Activated CD4-positive, alpha-beta T cell treated with anti-CD3 and anti-CD28 coated beads for 36 hours (primary cell): Measurements from ENCODE around the gene TAS2R46. TPM values are rescaled to one million over a fixed set of nuclear protein-coding genes. Genes with fewer than 3 reads are reported as not detected.
"Not testable (repeated sequence)": the region's sequence is repeated elsewhere in the genome, so short reads cannot be mapped to it uniquely, and the experiment has no call there.

Experiments used
- ATAC-seq: fragments of 200-7000 bp; cut with Tn5 transposase; one replicate; pipeline ENCODE4 v1.10.0; 2021; ENCODE audit warnings: mild to moderate bottlenecking, moderate library complexity
- CTCF ChIA-PET: fragments of 350-600 bp; sonication (Branson Sonifier 250); formaldehyde crosslinking; loops from one replicate; lab custom pipeline; 2021; ENCODE audit warnings: antibody characterized with exemption; lab: Charles Lee
- POLR2A ChIA-PET: fragments of 350-600 bp; sonication (Branson Sonifier 250); formaldehyde crosslinking; loops from one replicate; lab custom pipeline; 2021; ENCODE audit warnings: antibody characterized with exemption, inconsistent platforms; lab: Charles Lee
- DNase-seq: peaks from one replicate; pipeline ENCODE4 v3.0.0-alpha.2; 2020
- H3K27ac Mint-ChIP-seq: one replicate; pipeline ENCODE4 v1.8.0; 2021; ENCODE audit warnings: mixed read lengths
- H3K27me3 Mint-ChIP-seq: one replicate; pipeline ENCODE4 v1.8.0; 2021; ENCODE audit warnings: mixed read lengths
- H3K36me3 Mint-ChIP-seq: one replicate; pipeline ENCODE4 v1.8.0; 2021; ENCODE audit warnings: low read depth, mixed read lengths
- H3K4me1 Mint-ChIP-seq: one replicate; pipeline ENCODE4 v1.8.0; 2021; ENCODE audit warnings: mixed read lengths
- H3K4me3 Mint-ChIP-seq: one replicate; pipeline ENCODE4 v1.8.0; 2021; ENCODE audit warnings: mild to moderate bottlenecking, moderate library complexity, mixed read lengths
- H3K9me3 Mint-ChIP-seq: one replicate; pipeline ENCODE4 v1.8.0; 2021; ENCODE audit warnings: low read depth, mixed read lengths
- intact Hi-C, 2 experiments: fragments of 100-400 bp; cut with DNase I in 1 of 2; cut with micrococcal nuclease in 1 of 2; formaldehyde crosslinking; loops; one replicate each; pipeline versions ENCODE4 v1.14.2 to v1.15.1; 2022 to 2024; cut with DNase I, micrococcal nuclease
- total RNA-seq, 2 experiments: library from RNA; stranded (reverse); gene quantifications; one replicate each; pipeline ENCODE4 v1.2.3, GENCODE V29; 2021

The TAS2R46 gene
- total RNA-seq, 2 experiments from 2014 or later, result 0.46 TPM; not detected in 1

GRCh38 chr12:11033959-11034358 lies 28.1 kb downstream of the TAS2R46 start:
- H3K36me3 Mint-ChIP-seq, result peaks cover 28% of the 10 kb centered on the region
- DNase-seq, H3K4me1 Mint-ChIP-seq, H3K9me3 Mint-ChIP-seq, H3K27me3 Mint-ChIP-seq, H3K4me3 Mint-ChIP-seq, H3K27ac Mint-ChIP-seq, intact Hi-C loops, POLR2A ChIA-PET, CTCF ChIA-PET: not testable (repeated sequence)
- ATAC-seq, result peak; percentile 80

DNA sequence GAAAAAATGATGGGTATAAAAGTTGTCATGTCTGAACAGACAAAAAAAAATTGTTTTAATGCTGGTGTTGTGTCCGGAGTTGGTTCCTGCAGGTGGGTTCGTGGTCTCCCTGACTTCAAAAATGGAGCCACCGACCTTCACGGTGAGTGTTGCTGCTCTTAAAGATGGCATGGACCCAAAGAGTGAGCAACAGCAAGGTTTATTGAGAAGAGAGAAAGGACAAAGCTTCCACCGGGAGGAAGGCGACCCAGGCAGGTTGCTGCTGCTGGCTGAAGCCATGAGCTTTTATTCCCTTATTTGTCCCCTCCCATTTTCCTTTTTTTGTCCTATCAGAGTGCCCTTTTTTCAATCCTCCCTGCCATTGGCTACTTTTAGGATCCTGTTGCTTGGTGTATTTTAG lies 30.8 kb downstream of the TAS2R46 start, which contains the start of gene TAS2R31:
Gene TAS2R31, minus strand, starts transcription at position 101 of the 400 bp plus-strand sequence. Its CDS starts 72 bp downstream, at position 29.
- no peaks in the 10 kb centered on the region for H3K27me3 Mint-ChIP-seq
- H3K9me3 Mint-ChIP-seq, result peaks cover 3% of the 10 kb centered on the region
- intact Hi-C loops, result no loop called here
- CTCF ChIA-PET, result no interaction called here
- H3K4me3 Mint-ChIP-seq, result no peak within 1 kb of the TSS
- peaks cover 36% of the 10 kb centered on the region for H3K36me3 Mint-ChIP-seq
- no peak for ATAC-seq
- no peak for DNase-seq
- H3K27ac Mint-ChIP-seq, result no peak within 1 kb of the TSS
- H3K4me1 Mint-ChIP-seq, result peaks cover 5% of the 10 kb centered on the region
- POLR2A ChIA-PET, result interaction anchor here (1.1 kb wide), 1 partner anchor 136 kb away, joined by 3 read pairs; no protein-coding TSS in a partner anchor

GRCh38 chr12:11026118-11026517 lies 36.0 kb downstream of the TAS2R46 start:
- intact Hi-C loops, result no loop called here
- Mint-ChIP-seq H3K9me3 (peaks cover 8% of the 10 kb centered on the region), H3K4me1 (peaks cover 6% of the 10 kb centered on the region), H3K27me3 (no peaks in the 10 kb centered on the region), H3K36me3 (peaks cover 34% of the 10 kb centered on the region), H3K27ac (no peak overlapping the region), H3K4me3 (no peak overlapping the region)
- no peak for ATAC-seq
- ChIA-PET POLR2A (no interaction called here), CTCF (no interaction called here)
- DNase-seq, result no peak

- CTCF ChIA-PET, result no interaction called here
- peaks cover 6% of the 10 kb centered on the region for H3K4me1 Mint-ChIP-seq
- H3K36me3 Mint-ChIP-seq, result peaks cover 23% of the 10 kb centered on the region
- intact Hi-C loops, result no loop called here
- no peaks in the 10 kb centered on the region for H3K27me3 Mint-ChIP-seq
- peaks cover 8% of the 10 kb centered on the region for H3K9me3 Mint-ChIP-seq
- H3K27ac Mint-ChIP-seq, result no peak overlapping the region
- no peak for ATAC-seq
- no peak for DNase-seq
- POLR2A ChIA-PET, result interaction anchor here (0.6 kb wide), 1 partner anchor 109 kb away, joined by 4 read pairs; no protein-coding TSS in a partner anchor
- H3K4me3 Mint-ChIP-seq, result no peak overlapping the region
Measured at GRCh38 chr12:11023387-11023786, 38.7 kb downstream of the TAS2R46 start.

DNA sequence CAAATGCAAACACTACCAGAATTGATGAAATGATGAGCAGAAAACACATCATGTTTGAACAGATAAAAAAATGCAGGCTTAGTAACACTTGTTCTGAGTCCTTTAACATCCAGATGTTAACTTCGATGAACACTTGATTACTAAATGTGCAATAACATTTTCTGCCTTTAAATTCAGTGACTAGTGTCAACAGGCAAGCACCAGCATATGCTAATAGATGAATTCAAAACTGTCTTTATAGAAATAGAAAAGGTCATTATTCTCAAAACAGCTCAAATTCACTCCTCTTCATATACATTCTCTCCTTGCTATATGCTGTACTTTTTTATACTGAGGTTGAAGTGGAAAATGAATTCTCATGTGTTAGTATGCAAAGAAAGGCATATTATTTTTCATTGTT lies 39.6 kb downstream of the TAS2R46 start, which contains the start of gene TAS2R19:
Gene TAS2R19, minus strand, starts transcription at position 101 of the 400 bp plus-strand sequence. Its CDS starts 49 bp downstream, at position 52.
- Mint-ChIP-seq H3K4me1 (peaks cover 6% of the 10 kb centered on the region), H3K36me3 (peaks cover 21% of the 10 kb centered on the region), H3K9me3 (peaks cover 8% of the 10 kb centered on the region), H3K27me3 (no peaks in the 10 kb centered on the region), H3K4me3 (no peak within 1 kb of the TSS), H3K27ac (peak within 1 kb of the TSS; percentile 38)
- CTCF ChIA-PET, result no interaction called here
- DNase-seq (no peak), ATAC-seq (no peak)
- POLR2A ChIA-PET, result no interaction called here
- intact Hi-C loops, result no loop called here

- no peaks in the 10 kb centered on the region for H3K27me3 Mint-ChIP-seq
- POLR2A ChIA-PET, result no interaction called here
- H3K9me3 Mint-ChIP-seq, result no peaks in the 10 kb centered on the region
- CTCF ChIA-PET, result no interaction called here
- peaks cover 6% of the 10 kb centered on the region for H3K4me1 Mint-ChIP-seq
- no peak overlapping the region for H3K27ac Mint-ChIP-seq
- H3K36me3 Mint-ChIP-seq, result peaks cover 17% of the 10 kb centered on the region
- intact Hi-C loops, result no loop called here
- DNase-seq, result no peak
- no peak overlapping the region for H3K4me3 Mint-ChIP-seq
- ATAC-seq, result no peak
Measured at GRCh38 chr12:11016937-11017336, 45.2 kb downstream of the TAS2R46 start.

DNA sequence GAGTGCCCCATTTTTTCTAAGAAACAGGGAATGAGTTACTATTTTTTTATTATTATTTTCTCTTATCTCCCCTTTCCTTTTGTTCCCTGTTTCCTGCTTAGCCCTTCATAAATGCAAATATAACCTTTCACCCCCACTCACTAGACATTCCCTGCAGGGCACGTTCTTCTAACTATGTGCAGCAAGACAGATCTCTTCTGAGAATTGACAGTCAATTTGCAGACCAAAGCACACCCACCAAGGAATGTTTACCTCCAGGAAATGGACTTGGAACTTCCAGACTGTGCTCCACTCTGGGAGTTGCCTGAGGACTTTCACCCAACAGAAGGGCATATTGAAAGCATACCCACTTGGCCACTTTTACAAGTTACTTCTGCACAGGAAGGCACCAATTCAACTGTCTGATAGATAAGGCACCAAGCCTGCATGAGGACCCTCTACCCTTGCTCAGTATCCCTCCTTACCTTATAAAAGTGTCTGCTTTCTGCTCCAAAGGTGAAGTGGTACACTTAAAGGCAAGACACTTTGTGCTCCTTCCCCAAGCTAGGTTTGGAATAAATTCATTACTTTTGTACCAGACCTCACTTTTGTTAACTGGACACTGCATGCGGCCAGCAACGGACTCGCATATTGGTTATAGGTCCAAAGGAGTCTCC lies 46.2 kb downstream of the TAS2R46 start:
- no peak for ATAC-seq
- H3K36me3 Mint-ChIP-seq, result peaks cover 13% of the 10 kb centered on the region

GRCh38 chr12:11014234-11014633 lies 47.9 kb downstream of the TAS2R46 start:
- CTCF ChIA-PET, result interaction anchor here (1.2 kb wide), 1 partner anchor 10 kb away, joined by 3 read pairs; no protein-coding TSS in a partner anchor
- no peaks in the 10 kb centered on the region for H3K9me3 Mint-ChIP-seq
- H3K4me1 Mint-ChIP-seq, result no peaks in the 10 kb centered on the region
- DNase-seq, result no peak
- H3K36me3 Mint-ChIP-seq, result peaks cover 15% of the 10 kb centered on the region
- intact Hi-C loops, result no loop called here
- POLR2A ChIA-PET, result no interaction called here
- no peak for ATAC-seq
- H3K4me3 Mint-ChIP-seq, result no peak overlapping the region
- no peak overlapping the region for H3K27ac Mint-ChIP-seq
- no peaks in the 10 kb centered on the region for H3K27me3 Mint-ChIP-seq

More for the DNA sequence above, 46.2 kb downstream of the TAS2R46 start:
- H3K27me3 Mint-ChIP-seq, result no peaks in the 10 kb centered on the region
- H3K27ac Mint-ChIP-seq, result no peak overlapping the region
- no peaks in the 10 kb centered on the region for H3K4me1 Mint-ChIP-seq
- POLR2A ChIA-PET, result no interaction called here
- no peak for DNase-seq
- no peaks in the 10 kb centered on the region for H3K9me3 Mint-ChIP-seq
- no peak overlapping the region for H3K4me3 Mint-ChIP-seq
- intact Hi-C loops, result no loop called here
- CTCF ChIA-PET, result no interaction called here

Other genes with a start within 250 kb of the TAS2R46 start
- gene TAS2R10, start 235.9 kb downstream of the TAS2R46 start, total RNA-seq, result not detected
- 1 to 10 TPM; 1.3 to 2.1 TPM for gene PRR4, start 212.8 kb downstream of the TAS2R46 start, total RNA-seq
- gene PRH1, start 178.0 kb downstream of the TAS2R46 start, total RNA-seq, result 10 to 100 TPM; 11.0 to 12.7 TPM
- under 1 TPM; 0.27 to 0.35 TPM for gene TAS2R13, start 152.7 kb downstream of the TAS2R46 start, total RNA-seq
- gene PRH2, start 133.1 kb downstream of the TAS2R46 start, total RNA-seq, result not detected
- gene TAS2R14, start 123.0 kb downstream of the TAS2R46 start, total RNA-seq, result 1 to 10 TPM in 1 of 2 experiments, under 1 TPM in 1; 0.94 to 1.1 TPM
- under 1 TPM; 0.30 to 0.53 TPM for gene TAS2R50, start 75.4 kb downstream of the TAS2R46 start, total RNA-seq
- 1 to 10 TPM; 1.2 to 1.4 TPM for gene TAS2R20, start 64.0 kb downstream of the TAS2R46 start, total RNA-seq
- gene TAS2R19, start 39.7 kb downstream of the TAS2R46 start, total RNA-seq, result 1 to 10 TPM; 1.2 to 1.6 TPM
- 1 to 10 TPM in 1 of 2 experiments, under 1 TPM in 1; 0.44 to 1.6 TPM for gene TAS2R31, start 30.9 kb downstream of the TAS2R46 start, total RNA-seq
- gene TAS2R43, start 30.0 kb upstream of the TAS2R46 start, total RNA-seq, result under 1 TPM; 0.64 to 0.81 TPM
- gene TAS2R30, start 72.3 kb upstream of the TAS2R46 start, total RNA-seq, result 1 to 10 TPM in 1 of 2 experiments, under 1 TPM in 1; 0.87 to 1.4 TPM
- 1 to 10 TPM; 6.8 to 7.9 TPM for gene SMIM10L1, start 108.9 kb upstream of the TAS2R46 start, total RNA-seq
- not detected for gene TAS2R42, start 124.6 kb upstream of the TAS2R46 start, total RNA-seq
- not detected for gene PRB3, start 207.4 kb upstream of the TAS2R46 start, total RNA-seq
- gene PRB4, start 248.1 kb upstream of the TAS2R46 start, total RNA-seq, result not detected